HepG2 (cell line): ENCODE measurements around the gene DMAC1. TPM values are rescaled to one million over a fixed set of nuclear protein-coding genes. Genes with fewer than 3 reads are reported as not detected.

Experiments used
- ATAC-seq: fragments of 200-7000 bp; cut with Tn5 transposase; 3 replicates; pipeline ENCODE4 v1.9.1; 2020; ENCODE audit warnings: mild to moderate bottlenecking, moderate library complexity
- BruUV-seq: library from RNA; stranded (reverse); fragments of 400-500 nt; replicated peaks from 2 replicates; lab custom pipeline; 2021; lab: Mats Ljungman, UMichigan
- CTCF ChIA-PET: fragments of 300-600 bp; formaldehyde crosslinking; extraction: SDS; loops from one replicate; lab custom pipeline; 2021; ENCODE audit warnings: low total read pairs, inconsistent platforms, low intra/inter-chr PET ratio; lab: Yijun Ruan, JAX
- POLR2A ChIA-PET: fragments of 350-600 bp; sonication (Branson Sonifier 250); formaldehyde crosslinking; loops from one replicate; lab custom pipeline; 2020; ENCODE audit warnings: antibody characterized with exemption, inconsistent platforms; lab: Yijun Ruan, JAX
- DNase-seq: peaks from one replicate; pipeline ENCODE4 v3.0.0-alpha.2; 2015; ENCODE audit warnings: low spot score
- FAIRE-seq: peaks from 3 replicates; lab custom pipeline; 2011; peaks lifted over from hg19 to GRCh38; lab: Jason Lieb, UNC
- H2AFZ ChIP-seq: one replicate; pipeline ENCODE4 v1.6.1; 2011; ENCODE audit warnings: low read length, inconsistent platforms
- H3K27ac ChIP-seq: fragments of 300-600 bp; 3 replicates; pipeline ENCODE4 v1.8.0; 2011; ENCODE audit warnings: mixed run types, mild to moderate bottlenecking, mixed read lengths, low read length, inconsistent platforms; ENCODE audit not compliant: insufficient read depth; ENCODE audit errors: extremely low read length
- H3K27me3 ChIP-seq, 2 experiments: fragments of 200-600 bp in 1 of 2; 2 replicates in 1 of 2; 3 replicates in 1 of 2; pipeline versions ENCODE4 v1.6.0 to v1.8.0; 2011; ENCODE audit warnings: low read length in 2 of 2, mild to moderate bottlenecking in 2 of 2, moderate library complexity in 2 of 2, inconsistent platforms in 1 of 2; ENCODE audit not compliant: insufficient read depth in 2 of 2, control insufficient read depth in 1 of 2
- H3K36me3 ChIP-seq, 2 experiments: fragments of 200-600 bp in 1 of 2; replicated peaks in 1 of 2; 2 replicates in 1 of 2; 3 replicates in 1 of 2; pipeline versions ENCODE4 v1.5.1 to v1.8.0; 2011; ENCODE audit warnings: low read length in 2 of 2, inconsistent platforms in 1 of 2; ENCODE audit not compliant: insufficient read depth in 2 of 2, control insufficient read depth in 1 of 2
- H3K4me1 ChIP-seq: 2 replicates; pipeline ENCODE4 v1.5.1; 2012; ENCODE audit warnings: low read length, inconsistent platforms; ENCODE audit not compliant: insufficient read depth
- H3K4me2 ChIP-seq: 2 replicates; pipeline ENCODE4 v1.6.0; 2011; ENCODE audit warnings: low read depth, low read length, inconsistent platforms
- H3K4me3 ChIP-seq, 3 experiments: fragments of 200-600 bp in 1 of 3; sonication (generic), shearing (Covaris generic) in 1 of 3; replicated peaks in 1 of 3; 2 replicates each; pipeline ENCODE4 v1.5.1; 2011 to 2016; ENCODE audit warnings: low read length in 3 of 3, inconsistent platforms in 2 of 3, low read depth in 2 of 3, mild to moderate bottlenecking in 2 of 3, control low read depth in 1 of 3, mixed read lengths in 1 of 3; ENCODE audit not compliant: insufficient read depth in 1 of 3
- H3K79me2 ChIP-seq: one replicate; pipeline ENCODE4 v1.6.1; 2011; ENCODE audit warnings: low read length, inconsistent platforms; ENCODE audit not compliant: insufficient read depth
- H3K9ac ChIP-seq: 2 replicates; pipeline ENCODE4 v1.6.0; 2011; ENCODE audit warnings: mild to moderate bottlenecking, low read depth, low read length, inconsistent platforms; ENCODE audit not compliant: insufficient read depth
- H3K9me3 ChIP-seq: 2 replicates; pipeline ENCODE4 v1.5.1; 2012; ENCODE audit warnings: mild to moderate bottlenecking, low read length
- H4K20me1 ChIP-seq: 2 replicates; pipeline ENCODE4 v1.6.0; 2011; ENCODE audit warnings: inconsistent platforms, mild to moderate bottlenecking, low read length, moderate library complexity; ENCODE audit not compliant: insufficient read depth
- HOXA3 ChIP-seq: sonication (generic); formaldehyde crosslinking; IDR thresholded peaks from 2 replicates; pipeline ENCODE4 v1.5.0; 2020; ENCODE audit warnings: missing genetic modification reagents
- IKZF1 ChIP-seq: fragments of 450-650 bp; IDR thresholded peaks from 2 replicates; pipeline ENCODE4 v1.7.1; 2016
- SMARCE1 ChIP-seq: fragments of 450-650 bp; IDR thresholded peaks from 2 replicates; pipeline ENCODE4 v1.6.1; 2017; ENCODE audit warnings: borderline replicate concordance
- SPEN ChIP-seq: sonication (generic); formaldehyde crosslinking; IDR thresholded peaks from 2 replicates; pipeline ENCODE4 v1.5.1; 2020; ENCODE audit warnings: low read depth, mild to moderate bottlenecking, missing genetic modification reagents
- THYN1 ChIP-seq: sonication (generic); formaldehyde crosslinking; IDR thresholded peaks from 2 replicates; pipeline ENCODE4 v1.8.1; 2023; ENCODE audit warnings: low read depth, mild to moderate bottlenecking, moderate library complexity, missing genetic modification reagents, borderline replicate concordance
- ZBTB4 ChIP-seq: sonication (generic); formaldehyde crosslinking; IDR thresholded peaks from 2 replicates; pipeline ENCODE4 v1.4.0; 2020; ENCODE audit warnings: missing genetic modification reagents, mild to moderate bottlenecking, borderline replicate concordance
- ZNF225 ChIP-seq: sonication (generic); formaldehyde crosslinking; IDR thresholded peaks from 2 replicates; pipeline ENCODE4 v1.4.0; 2020; ENCODE audit warnings: mild to moderate bottlenecking, missing genetic modification reagents
- WGBS: methylation state at CpG from one replicate; pipeline ENCODE4 v1.1.6; 2017; ENCODE audit warnings: low lambda C conversion rate; 5-methylcytosine and 5-hydroxymethylcytosine counted together
- in situ Hi-C: cut with HindIII; loops from 2 replicates; pipeline ENCODE4 v1.10.0; 2017; ENCODE audit warnings: low pct_unique_long_range_greater_than_20kb; ENCODE audit not compliant: extremely low pct_ligation_motif_present
- intact Hi-C: fragments of 100-400 bp; cut with micrococcal nuclease; formaldehyde crosslinking; loops from one replicate; pipeline ENCODE4 v1.10.0; 2022; ENCODE audit not compliant: unreplicated experiment
- polyA plus RNA-seq, 8 experiments: library from polyadenylated mRNA; depleted of rRNA in 3 of 8; stranded (reverse) in 7 of 8; unstranded in 1 of 8; fragments of >200 nt; fragmentation: Illumina TruSeq in 4 of 8; extraction: Trizol in 4 of 8; gene quantifications; 2 replicates each; pipeline versions ENCODE4 v1.2.1 to v1.2.3, GENCODE V29; 2011 to 2016; ENCODE audit warnings: low read depth in 4 of 8, missing spikeins in 1 of 8, mixed read lengths in 1 of 8; ENCODE audit not compliant: insufficient read depth in 1 of 8
- total RNA-seq, 5 experiments: library from RNA; depleted of rRNA; stranded (reverse); fragments of >200 nt; fragmentation: Illumina TruSeq; extraction: Trizol; gene quantifications; 2 replicates each; pipeline ENCODE4 v1.2.3, GENCODE V29; 2016; ENCODE audit warnings: low read depth in 1 of 5
- TF ChIP-seq, protein P1 (sequence below), 2 experiments: sonication (generic) in 1 of 2; formaldehyde crosslinking in 1 of 2; IDR thresholded peaks; 2 replicates each; pipeline versions ENCODE4 v1.5.1 to v1.6.1; 2011 to 2020; ENCODE audit warnings: borderline replicate concordance in 1 of 2, low read depth in 1 of 2, low read length in 1 of 2, mild to moderate bottlenecking in 1 of 2, missing genetic modification reagents in 1 of 2, moderate library complexity in 1 of 2

The DMAC1 gene
- total and polyA plus RNA-seq, 2 of the 13 experiments (the other 11 are each of a cell fraction or from before 2014, with no cell fraction given): 44.3 to 72.9 TPM

DNA sequence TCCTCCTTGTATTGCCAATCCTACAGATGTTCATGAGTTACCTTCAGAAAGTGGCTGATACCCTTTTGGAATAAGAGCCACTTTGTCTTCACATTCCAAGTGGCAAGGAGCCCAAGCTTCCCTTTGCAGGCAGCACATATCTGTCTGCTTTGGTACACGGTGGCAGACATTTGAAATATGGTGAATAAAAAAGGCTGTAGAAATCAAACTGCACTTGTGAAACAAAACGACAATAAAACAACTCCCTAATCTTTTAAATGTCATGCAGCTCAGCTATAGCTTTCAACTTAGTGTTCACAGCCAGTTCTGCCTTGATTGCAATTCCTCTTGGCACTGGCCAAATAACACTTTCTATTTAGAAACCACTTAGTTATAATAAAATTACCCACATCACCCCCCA is 35.0 kb upstream of the DMAC1 start:
- H2AFZ ChIP-seq: no peak overlapping the region
- no peaks in the 10 kb centered on the region for H3K9me3 ChIP-seq
- in situ Hi-C loops: no loop called here
- no peak overlapping the region for H3K9ac ChIP-seq
- POLR2A ChIA-PET: no interaction called here
- no peak for TF ChIP-seq HOXA3
- TF ChIP-seq THYN1 (CRISPR knock-in tag): no peak
- no peak for TF ChIP-seq SMARCE1
- TF ChIP-seq ZNF225 (CRISPR knock-in tag): no peak
- TF ChIP-seq, protein P1, sequence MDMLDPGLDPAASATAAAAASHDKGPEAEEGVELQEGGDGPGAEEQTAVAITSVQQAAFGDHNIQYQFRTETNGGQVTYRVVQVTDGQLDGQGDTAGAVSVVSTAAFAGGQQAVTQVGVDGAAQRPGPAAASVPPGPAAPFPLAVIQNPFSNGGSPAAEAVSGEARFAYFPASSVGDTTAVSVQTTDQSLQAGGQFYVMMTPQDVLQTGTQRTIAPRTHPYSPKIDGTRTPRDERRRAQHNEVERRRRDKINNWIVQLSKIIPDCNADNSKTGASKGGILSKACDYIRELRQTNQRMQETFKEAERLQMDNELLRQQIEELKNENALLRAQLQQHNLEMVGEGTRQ (IDR thresholded peaks at IDR 0.05; ENCODE audit: low read depth, low read length): no peak
- TF ChIP-seq, protein P1 (CRISPR knock-in tag; IDR thresholded peaks at IDR 0.05; ENCODE audit: borderline replicate concordance): no peak
- no peak for TF ChIP-seq SPEN (CRISPR knock-in tag)
- TF ChIP-seq IKZF1: no peak
- TF ChIP-seq ZBTB4: no peak
- TF ChIP-seq, all 625 proteins: peak for 0
- Histone ChIP-seq H3K4me1 (no peaks in the 10 kb centered on the region), H3K4me3 (no peak overlapping the region), H3K27ac (no peak overlapping the region), H4K20me1 (no peaks in the 10 kb centered on the region), H3K79me2 (no peaks in the 10 kb centered on the region), H3K36me3 (no peaks in the 10 kb centered on the region), H3K4me2 (no peak overlapping the region), H3K27me3 (no peaks in the 10 kb centered on the region)
- intact Hi-C loops: no loop called here
- no TSS peak for BruUV-seq
- FAIRE-seq: no peak
- DNase-seq: no peak
- CTCF ChIA-PET: no interaction called here
- no peak for ATAC-seq
- 0% methylated on average over 2 of the region's 2 CpGs for WGBS
